HCT116 (cell line): ENCODE measurements around the gene TOR4A. TPM values are rescaled to one million over a fixed set of nuclear protein-coding genes. Genes with fewer than 3 reads are reported as not detected.

Experiments
- ATAC-seq: fragments of 200-7000 bp; cut with Tn5 transposase; 2 replicates; pipeline ENCODE4 v1.9.1; 2020; ENCODE audit warnings: mild to moderate bottlenecking, moderate library complexity
- BruUV-seq: library from RNA; stranded (reverse); fragments of 400-500 nt; replicated peaks from 2 replicates; lab custom pipeline; 2021; lab: Mats Ljungman, UMichigan
- CTCF ChIA-PET: fragments of 300-600 bp; sonication (Branson Sonifier 250); formaldehyde crosslinking; loops from one replicate; lab custom pipeline; 2021; ENCODE audit warnings: antibody characterized with exemption; lab: Charles Lee
- POLR2A ChIA-PET: fragments of 300-600, 350-600 bp; sonication (Branson Sonifier 250); formaldehyde crosslinking; loops from one replicate; lab custom pipeline; 2021; ENCODE audit warnings: antibody characterized with exemption; lab: Charles Lee
- RAD21 ChIA-PET, 2 experiments: fragments of 300-600 bp; sonication (Branson Sonifier 250); formaldehyde crosslinking; loops; one replicate each; lab custom pipeline; 2023; ENCODE audit warnings: low total read pairs in 2 of 2; ENCODE audit not compliant: uncharacterized antibody in 2 of 2, unreplicated experiment in 2 of 2, low non-redundant PET in 1 of 2; lab: Charles Lee
- DNase-seq: peaks from one replicate; pipeline ENCODE4 v3.0.0-alpha.2; 2010; ENCODE audit warnings: low read depth, low spot score
- H2AFZ ChIP-seq: fragments of 200-600 bp; shearing (Covaris generic), sonication (generic); 2 replicates; pipeline ENCODE4 v1.6.1; 2017; ENCODE audit warnings: low read depth, mixed run types, mixed read lengths, antibody characterized with exemption, low read length; ENCODE audit not compliant: poor library complexity, severe bottlenecking
- H3K27ac ChIP-seq: 2 replicates; pipeline ENCODE4 v1.5.1; 2012; ENCODE audit warnings: low read depth, low read length
- H3K27me3 ChIP-seq: fragments of 200-600 bp; sonication (generic); 2 replicates; pipeline ENCODE4 v1.6.1; 2016; ENCODE audit warnings: mixed run types, low read length, mixed read lengths; ENCODE audit not compliant: insufficient read depth
- H3K36me3 ChIP-seq, 2 experiments: fragments of 200-500 bp in 1 of 2; fragments of 200-600 bp in 1 of 2; sonication (Bioruptor generic) in 1 of 2; sonication (generic) in 1 of 2; 2 replicates each; pipeline versions ENCODE4 v1.5.1 to v1.6.1; 2014 to 2016; ENCODE audit warnings: low read length in 2 of 2, inconsistent platforms in 1 of 2, mixed read lengths in 1 of 2, mixed run types in 1 of 2; ENCODE audit not compliant: insufficient read depth in 2 of 2, control insufficient read depth in 1 of 2
- H3K4me1 ChIP-seq, 2 experiments: fragments of 200-600 bp in 1 of 2; sonication (generic) in 1 of 2; 2 replicates each; pipeline versions ENCODE4 v1.5.1 to v1.6.1; 2012 to 2017; ENCODE audit warnings: low read length in 2 of 2, inconsistent platforms in 1 of 2, mild to moderate bottlenecking in 1 of 2, mixed read lengths in 1 of 2, mixed run types in 1 of 2, moderate library complexity in 1 of 2; ENCODE audit not compliant: insufficient read depth in 2 of 2, control insufficient read depth in 1 of 2
- H3K4me2 ChIP-seq: fragments of 200-600 bp; sonication (generic); 2 replicates; pipeline ENCODE4 v1.6.1; 2017; ENCODE audit warnings: mixed run types, low read length, mixed read lengths
- H3K4me3 ChIP-seq, 2 experiments: fragments of 200-600 bp in 1 of 2; sonication (generic) in 1 of 2; replicated peaks in 1 of 2; 2 replicates each; pipeline ENCODE4 v1.5.1; 2011 to 2016; ENCODE audit warnings: low read length in 2 of 2, control low read depth in 1 of 2, low read depth in 1 of 2, mild to moderate bottlenecking in 1 of 2, mixed read lengths in 1 of 2, mixed run types in 1 of 2
- H3K79me2 ChIP-seq: fragments of 200-600 bp; sonication (generic); 2 replicates; pipeline ENCODE4 v1.6.1; 2017; ENCODE audit warnings: mild to moderate bottlenecking, mixed run types, low read length, moderate library complexity, mixed read lengths; ENCODE audit not compliant: insufficient read depth
- H3K9ac ChIP-seq: fragments of 200-600 bp; sonication (generic); 2 replicates; pipeline ENCODE4 v1.6.1; 2016; ENCODE audit warnings: low read length, mixed read lengths
- H3K9me2 ChIP-seq: fragments of 200-600 bp; sonication (generic), shearing (Covaris generic); 2 replicates; pipeline ENCODE4 v1.6.1; 2017; ENCODE audit warnings: mixed run types, mild to moderate bottlenecking, moderate library complexity; ENCODE audit not compliant: insufficient read depth
- H3K9me3 ChIP-seq, 2 experiments: fragments of 200-500 bp in 1 of 2; fragments of 200-600 bp in 1 of 2; sonication (Bioruptor generic) in 1 of 2; sonication (generic) in 1 of 2; 2 replicates each; pipeline ENCODE4 v1.6.1; 2014 to 2017; ENCODE audit warnings: low read length in 2 of 2, mixed read lengths in 2 of 2, inconsistent platforms in 1 of 2, low read depth in 1 of 2, mild to moderate bottlenecking in 1 of 2, mixed run types in 1 of 2, moderate library complexity in 1 of 2; ENCODE audit not compliant: control insufficient read depth in 1 of 2, insufficient read depth in 1 of 2
- H4K20me1 ChIP-seq: fragments of 200-600 bp; sonication (generic), shearing (Covaris generic); 2 replicates; pipeline ENCODE4 v1.6.1; 2017; ENCODE audit warnings: mixed run types, mild to moderate bottlenecking, moderate library complexity; ENCODE audit not compliant: insufficient read depth
- CBX3 ChIP-seq: IDR thresholded peaks from 2 replicates; pipeline ENCODE4 v1.6.1; 2012; ENCODE audit warnings: low read depth
- EGR1 ChIP-seq: IDR thresholded peaks from 2 replicates; pipeline ENCODE4 v1.6.1; 2012; ENCODE audit warnings: low read depth
- EZH2phosphoT487 ChIP-seq: fragments of 200-600 bp; IDR thresholded peaks from 2 replicates; pipeline ENCODE4 v1.6.1; 2018; ENCODE audit warnings: antibody characterized with exemption, borderline replicate concordance
- POLR2A ChIP-seq: IDR thresholded peaks from 2 replicates; pipeline ENCODE4 v1.7.0; 2011; ENCODE audit warnings: borderline replicate concordance; ENCODE audit not compliant: insufficient read depth, insufficient read length; ENCODE audit errors: extremely low read depth
- RAD21 ChIP-seq: IDR thresholded peaks from 2 replicates; pipeline ENCODE4 v1.6.1; 2012; ENCODE audit warnings: low read depth, mild to moderate bottlenecking
- SIN3A ChIP-seq: IDR thresholded peaks from 2 replicates; pipeline ENCODE4 v1.6.1; 2012; ENCODE audit warnings: low read depth
- SRF ChIP-seq: IDR thresholded peaks from 2 replicates; pipeline ENCODE4 v1.6.1; 2012; ENCODE audit warnings: low read depth
- TCF7L2 ChIP-seq: IDR thresholded peaks from 2 replicates; pipeline ENCODE4 v1.7.0; 2011; ENCODE audit warnings: borderline replicate concordance, inconsistent platforms; ENCODE audit not compliant: insufficient read depth, insufficient read length; ENCODE audit errors: extremely low read depth
- YY1 ChIP-seq: IDR thresholded peaks from 2 replicates; pipeline ENCODE4 v1.6.1; 2011; ENCODE audit warnings: low read length, low read depth, moderate library complexity, mild to moderate bottlenecking; ENCODE audit not compliant: insufficient replicate concordance; ENCODE audit errors: extremely low read depth
- intact Hi-C: fragments of 100-400 bp; cut with micrococcal nuclease; formaldehyde crosslinking; loops from 2 replicates; pipeline ENCODE4 v1.10.0; 2022
- total RNA-seq: library from RNA; stranded (reverse); gene quantifications from one replicate; pipeline ENCODE4 v1.2.1, GENCODE V29; 2021; ENCODE audit not compliant: unreplicated experiment
- TF ChIP-seq, protein P1 (sequence below): IDR thresholded peaks from 2 replicates; pipeline ENCODE4 v1.6.1; 2012
- TF ChIP-seq, protein P2 (sequence below): IDR thresholded peaks from 2 replicates; pipeline ENCODE4 v1.6.1; 2012; ENCODE audit warnings: low read depth
- TF ChIP-seq, protein P3 (sequence below): IDR thresholded peaks from 2 replicates; pipeline ENCODE4 v1.6.1; 2012
- TF ChIP-seq, protein P4 (sequence below): IDR thresholded peaks from 2 replicates; pipeline ENCODE4 v1.6.1; 2011; ENCODE audit warnings: mild to moderate bottlenecking, low read length, moderate library complexity; ENCODE audit not compliant: insufficient replicate concordance; ENCODE audit errors: extremely low read depth

TOR4A gene
- total RNA-seq, 1 experiment from 2014 or later: 34.0 TPM

DNA sequence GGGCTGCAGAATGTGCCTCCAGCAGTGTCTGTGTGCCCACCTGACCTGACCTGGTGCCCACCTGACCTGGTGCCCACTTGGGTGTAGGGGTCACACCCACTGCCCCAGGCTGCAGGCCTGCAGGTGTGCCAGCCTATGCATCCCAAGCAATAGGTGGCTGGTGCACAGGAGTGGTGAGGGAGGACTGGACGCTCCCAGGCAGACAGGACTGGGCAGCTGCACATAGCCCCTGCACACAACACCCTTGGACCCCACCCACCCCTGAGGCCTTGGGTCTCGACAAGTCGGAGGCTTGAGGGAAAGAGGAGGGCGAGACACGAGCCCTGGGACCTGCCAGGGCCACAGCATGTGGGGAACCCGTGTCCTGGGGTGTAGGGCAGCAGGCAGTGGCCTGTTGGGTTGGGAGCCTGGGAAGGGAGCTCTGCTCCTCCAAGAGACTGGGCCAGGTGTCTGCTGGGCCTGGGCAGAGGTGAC, 35.4 kb downstream of the TOR4A start:
- H3K79me2 ChIP-seq: no peaks in the 10 kb centered on the region
- CTCF ChIA-PET: interaction anchor here (2.2 kb wide), 1 partner anchor 11 kb away, joined by 5 read pairs; the partner anchor contains the start of gene NRARP
- H3K36me3 ChIP-seq: no peaks in the 10 kb centered on the region
- no TSS peak for BruUV-seq
- POLR2A ChIA-PET: interaction anchor here (3.8 kb wide), 1 partner anchor 11 kb away, joined by 24 read pairs; the partner anchor contains the start of gene NRARP
- no peaks in the 10 kb centered on the region for H3K27me3 ChIP-seq
- H3K9me3 ChIP-seq: no peaks in the 10 kb centered on the region
- no peak for DNase-seq
- no peak for ATAC-seq
- no peak overlapping the region for H3K27ac ChIP-seq
- intact Hi-C loops: no loop called here
- no peaks in the 10 kb centered on the region for H3K9me2 ChIP-seq
- peak overlapping the region; percentile 27; the same call in 1 of the 2 replicates for H3K4me2 ChIP-seq
- H2AFZ ChIP-seq: no peak overlapping the region
- RAD21 ChIA-PET: no interaction called here
- no peak for TF ChIP-seq RAD21
- TF ChIP-seq, protein P1, sequence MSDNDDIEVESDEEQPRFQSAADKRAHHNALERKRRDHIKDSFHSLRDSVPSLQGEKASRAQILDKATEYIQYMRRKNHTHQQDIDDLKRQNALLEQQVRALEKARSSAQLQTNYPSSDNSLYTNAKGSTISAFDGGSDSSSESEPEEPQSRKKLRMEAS: no peak
- no peak overlapping the region for H3K9ac ChIP-seq
- no peak overlapping the region for H3K4me3 ChIP-seq
- peaks cover 34 to 57% of the 10 kb centered on the region in 2 experiments for H3K4me1 ChIP-seq
- no peaks in the 10 kb centered on the region for H4K20me1 ChIP-seq

DNA sequence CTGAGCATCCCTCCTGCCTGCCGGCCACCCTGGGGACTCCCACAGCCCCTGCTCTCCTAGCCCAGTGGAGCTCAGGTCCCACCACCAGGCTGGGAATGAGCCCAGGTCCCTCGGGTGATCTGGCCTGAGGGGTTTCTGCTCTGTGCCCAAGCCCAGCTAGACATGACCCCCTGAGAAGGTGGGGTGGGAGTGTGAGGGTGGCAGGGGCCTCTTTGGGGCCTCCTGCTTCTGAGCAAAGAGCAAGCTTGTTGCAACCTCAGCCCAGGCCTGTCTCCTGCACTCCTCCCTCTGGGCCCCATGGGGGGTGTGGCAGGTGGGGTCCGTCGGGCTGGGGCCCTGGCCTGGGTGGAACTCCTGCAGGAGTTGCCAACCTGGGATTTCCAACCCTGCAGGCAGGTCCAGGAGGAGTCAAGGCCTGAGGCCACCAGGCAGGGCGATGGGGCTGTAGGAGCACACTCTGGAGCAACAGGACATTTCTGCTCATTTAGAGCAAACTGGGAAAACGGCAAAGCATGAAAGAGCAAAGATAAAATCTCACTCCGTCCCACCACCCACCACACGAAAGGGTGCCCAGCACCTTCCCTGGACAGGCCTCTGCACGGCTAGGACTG, 35.9 kb downstream of the TOR4A start:
- H3K4me2 ChIP-seq: no peak overlapping the region
- ATAC-seq: no peak
- POLR2A ChIA-PET: interaction anchor here (3.8 kb wide), 1 partner anchor 12 kb away, joined by 24 read pairs; the partner anchor contains the start of gene NRARP
- H4K20me1 ChIP-seq: no peaks in the 10 kb centered on the region
- no peak overlapping the region for H3K4me3 ChIP-seq
- no peaks in the 10 kb centered on the region for H3K9me3 ChIP-seq
- no peak overlapping the region for H3K27ac ChIP-seq
- H3K9me2 ChIP-seq: no peaks in the 10 kb centered on the region
- RAD21 ChIA-PET: no interaction called here
- no peaks in the 10 kb centered on the region for H3K36me3 ChIP-seq
- CTCF ChIA-PET: interaction anchor here (2.2 kb wide), 1 partner anchor 12 kb away, joined by 5 read pairs; the partner anchor contains the start of gene NRARP
- H2AFZ ChIP-seq: no peak overlapping the region
- BruUV-seq: no TSS peak
- no peak for DNase-seq
- H3K27me3 ChIP-seq: no peaks in the 10 kb centered on the region
- intact Hi-C loops: no loop called here
- no peak overlapping the region for H3K9ac ChIP-seq
- no peaks in the 10 kb centered on the region for H3K79me2 ChIP-seq
- H3K4me1 ChIP-seq: peaks cover 34 to 57% of the 10 kb centered on the region in 2 experiments
- TF ChIP-seq, protein P2, sequence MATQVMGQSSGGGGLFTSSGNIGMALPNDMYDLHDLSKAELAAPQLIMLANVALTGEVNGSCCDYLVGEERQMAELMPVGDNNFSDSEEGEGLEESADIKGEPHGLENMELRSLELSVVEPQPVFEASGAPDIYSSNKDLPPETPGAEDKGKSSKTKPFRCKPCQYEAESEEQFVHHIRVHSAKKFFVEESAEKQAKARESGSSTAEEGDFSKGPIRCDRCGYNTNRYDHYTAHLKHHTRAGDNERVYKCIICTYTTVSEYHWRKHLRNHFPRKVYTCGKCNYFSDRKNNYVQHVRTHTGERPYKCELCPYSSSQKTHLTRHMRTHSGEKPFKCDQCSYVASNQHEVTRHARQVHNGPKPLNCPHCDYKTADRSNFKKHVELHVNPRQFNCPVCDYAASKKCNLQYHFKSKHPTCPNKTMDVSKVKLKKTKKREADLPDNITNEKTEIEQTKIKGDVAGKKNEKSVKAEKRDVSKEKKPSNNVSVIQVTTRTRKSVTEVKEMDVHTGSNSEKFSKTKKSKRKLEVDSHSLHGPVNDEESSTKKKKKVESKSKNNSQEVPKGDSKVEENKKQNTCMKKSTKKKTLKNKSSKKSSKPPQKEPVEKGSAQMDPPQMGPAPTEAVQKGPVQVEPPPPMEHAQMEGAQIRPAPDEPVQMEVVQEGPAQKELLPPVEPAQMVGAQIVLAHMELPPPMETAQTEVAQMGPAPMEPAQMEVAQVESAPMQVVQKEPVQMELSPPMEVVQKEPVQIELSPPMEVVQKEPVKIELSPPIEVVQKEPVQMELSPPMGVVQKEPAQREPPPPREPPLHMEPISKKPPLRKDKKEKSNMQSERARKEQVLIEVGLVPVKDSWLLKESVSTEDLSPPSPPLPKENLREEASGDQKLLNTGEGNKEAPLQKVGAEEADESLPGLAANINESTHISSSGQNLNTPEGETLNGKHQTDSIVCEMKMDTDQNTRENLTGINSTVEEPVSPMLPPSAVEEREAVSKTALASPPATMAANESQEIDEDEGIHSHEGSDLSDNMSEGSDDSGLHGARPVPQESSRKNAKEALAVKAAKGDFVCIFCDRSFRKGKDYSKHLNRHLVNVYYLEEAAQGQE: no peak
- TF ChIP-seq EZH2phosphoT487 (no peak), EGR1 (no peak), SRF (no peak), YY1 (no peak), CBX3 (no peak), TCF7L2 (no peak), SIN3A (no peak), POLR2A (no peak)
- TF ChIP-seq, protein P3, sequence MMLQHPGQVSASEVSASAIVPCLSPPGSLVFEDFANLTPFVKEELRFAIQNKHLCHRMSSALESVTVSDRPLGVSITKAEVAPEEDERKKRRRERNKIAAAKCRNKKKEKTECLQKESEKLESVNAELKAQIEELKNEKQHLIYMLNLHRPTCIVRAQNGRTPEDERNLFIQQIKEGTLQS: no peak
- TF ChIP-seq, protein P4, sequence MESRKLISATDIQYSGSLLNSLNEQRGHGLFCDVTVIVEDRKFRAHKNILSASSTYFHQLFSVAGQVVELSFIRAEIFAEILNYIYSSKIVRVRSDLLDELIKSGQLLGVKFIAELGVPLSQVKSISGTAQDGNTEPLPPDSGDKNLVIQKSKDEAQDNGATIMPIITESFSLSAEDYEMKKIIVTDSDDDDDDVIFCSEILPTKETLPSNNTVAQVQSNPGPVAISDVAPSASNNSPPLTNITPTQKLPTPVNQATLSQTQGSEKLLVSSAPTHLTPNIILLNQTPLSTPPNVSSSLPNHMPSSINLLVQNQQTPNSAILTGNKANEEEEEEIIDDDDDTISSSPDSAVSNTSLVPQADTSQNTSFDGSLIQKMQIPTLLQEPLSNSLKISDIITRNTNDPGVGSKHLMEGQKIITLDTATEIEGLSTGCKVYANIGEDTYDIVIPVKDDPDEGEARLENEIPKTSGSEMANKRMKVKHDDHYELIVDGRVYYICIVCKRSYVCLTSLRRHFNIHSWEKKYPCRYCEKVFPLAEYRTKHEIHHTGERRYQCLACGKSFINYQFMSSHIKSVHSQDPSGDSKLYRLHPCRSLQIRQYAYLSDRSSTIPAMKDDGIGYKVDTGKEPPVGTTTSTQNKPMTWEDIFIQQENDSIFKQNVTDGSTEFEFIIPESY: no peak
